GM21825 (cell line): ENCODE measurements around the gene SERPINF2.
"Not testable (repeated sequence)": the region's sequence is repeated elsewhere in the genome, so short reads cannot be mapped to it uniquely, and the experiment has no call there.

ENCODE experiments used
- ATAC-seq: cut with Tn5 transposase; IDR thresholded peaks from one replicate; pipeline ENCODE4 v1.9.1; 2021; ENCODE audit warnings: mild to moderate bottlenecking, moderate library complexity; ENCODE audit not compliant: unreplicated experiment

Gene SERPINF2

DNA sequence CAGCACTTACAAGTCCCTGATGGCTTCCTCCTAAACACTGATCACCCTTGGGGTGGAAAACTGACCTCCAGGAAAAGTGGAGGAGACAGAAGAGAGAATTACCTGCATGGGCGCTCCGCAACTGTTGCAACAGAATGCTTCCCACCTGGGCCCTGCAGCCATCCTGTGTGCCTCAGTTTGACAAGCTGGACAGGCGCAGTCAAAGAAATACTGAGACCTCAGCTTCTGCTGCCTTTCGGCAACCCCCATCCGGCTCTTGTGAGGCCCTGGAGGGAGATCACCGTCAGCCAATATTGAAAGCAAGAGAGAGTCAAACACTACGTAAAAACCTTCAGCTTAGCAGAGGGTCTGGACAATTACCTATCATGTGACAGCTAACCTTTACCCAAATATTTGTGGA is 44.0 kb downstream of the SERPINF2 start:
- ATAC-seq: no peak

DNA sequence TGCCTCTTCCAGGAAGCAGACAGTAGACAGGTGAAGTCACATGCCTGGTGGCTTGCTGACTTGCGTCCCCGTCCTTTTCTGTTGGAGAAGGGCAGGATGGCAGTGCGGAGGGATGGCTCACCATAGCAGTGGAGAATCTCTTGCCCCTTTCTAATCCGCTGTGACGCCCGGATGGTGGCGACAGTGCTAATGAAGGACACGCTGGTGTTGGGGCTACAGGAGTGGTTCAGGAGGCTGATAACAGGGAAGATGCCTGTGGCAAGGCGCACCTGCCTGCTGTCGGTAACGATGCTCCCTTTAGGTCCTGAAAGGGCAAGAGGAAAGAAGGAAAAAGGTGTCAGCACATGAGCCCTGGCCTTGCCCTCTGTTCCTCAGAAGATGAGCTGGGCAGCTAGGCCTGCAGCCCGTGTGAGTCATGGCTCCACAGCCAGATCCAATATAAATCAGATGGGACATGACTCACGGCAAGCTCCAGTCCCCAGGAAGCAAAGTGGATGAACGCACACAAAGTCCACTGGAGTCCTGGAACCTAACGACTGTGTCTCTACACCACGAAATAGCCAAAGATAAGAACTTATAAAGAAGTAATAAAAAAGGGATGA is 44.7 kb downstream of the SERPINF2 start:
- ATAC-seq: no peak

- ATAC-seq: no peak
Observed at GRCh38 chr17:1789936-1790335, 47.3 kb downstream of the SERPINF2 start.

DNA sequence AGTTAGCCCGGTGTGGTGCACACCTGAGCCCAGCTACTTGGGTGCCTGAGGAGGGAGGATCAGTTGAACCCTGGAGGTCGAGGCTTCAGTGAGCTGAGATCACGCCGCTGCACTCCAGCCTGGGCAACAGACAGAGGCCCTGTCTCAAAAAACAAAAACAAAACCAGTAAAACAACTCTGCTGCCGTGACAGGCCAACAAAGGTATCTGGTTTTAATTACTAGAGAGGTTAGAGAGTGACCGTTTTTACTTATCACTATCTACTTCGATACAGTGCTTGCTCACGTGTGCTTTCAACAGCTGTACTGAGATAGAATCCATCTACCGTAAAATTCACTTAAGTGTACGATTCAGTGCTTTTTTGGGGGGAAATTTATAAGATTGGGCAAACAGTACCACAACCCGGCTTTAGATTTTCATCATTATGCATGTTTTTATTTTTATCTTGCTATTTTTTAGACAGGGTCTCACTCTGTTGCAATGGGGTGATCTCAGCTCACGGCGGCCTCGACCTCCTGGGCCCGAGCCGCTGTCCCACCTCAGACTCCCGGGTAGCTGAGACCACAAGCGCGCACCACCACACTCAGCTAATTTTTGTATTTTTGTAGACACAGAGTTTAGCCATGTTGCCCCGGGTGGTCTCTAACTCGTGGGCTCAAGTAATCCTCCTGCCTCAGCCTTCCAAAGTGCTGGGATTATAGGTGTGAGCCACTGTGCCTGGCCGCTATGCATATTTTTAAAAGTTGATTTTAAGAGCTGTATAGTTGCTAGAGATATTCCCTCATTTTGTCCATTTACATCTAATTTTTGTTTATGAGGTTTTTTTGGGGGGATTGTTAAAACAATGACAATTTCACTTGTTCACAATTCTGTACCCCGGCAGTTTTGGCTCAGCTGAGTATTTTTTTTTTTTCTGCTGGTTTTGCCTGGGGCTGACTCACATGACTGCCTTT is 50.1 kb downstream of the SERPINF2 start:
- ATAC-seq: no peak

- ATAC-seq: no peak
Observed at GRCh38 chr17:1793447-1793806, 50.8 kb downstream of the SERPINF2 start.

GRCh38 chr17:1796800-1797199 is 54.1 kb downstream of the SERPINF2 start:
- ATAC-seq: no peak

DNA sequence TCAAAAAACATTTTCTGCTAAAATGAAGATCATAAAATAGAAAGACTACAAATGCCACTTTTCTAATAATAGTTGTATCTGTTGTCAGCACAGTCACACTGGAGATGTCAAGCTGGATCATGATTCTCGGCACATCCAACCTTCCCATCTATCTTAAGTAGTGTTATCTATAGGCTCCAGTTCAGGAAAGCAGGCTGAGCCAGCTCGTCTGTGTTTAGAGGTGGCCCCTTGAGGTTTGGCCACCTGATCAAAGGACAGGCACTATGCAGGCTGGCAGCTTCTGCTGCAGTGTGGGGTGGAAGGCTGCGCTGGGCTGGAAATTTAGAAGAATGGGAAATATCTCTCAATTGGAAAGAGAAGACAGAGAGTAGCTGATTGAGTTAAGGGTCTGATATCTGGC is 54.7 kb downstream of the SERPINF2 start:
- ATAC-seq: no peak

DNA sequence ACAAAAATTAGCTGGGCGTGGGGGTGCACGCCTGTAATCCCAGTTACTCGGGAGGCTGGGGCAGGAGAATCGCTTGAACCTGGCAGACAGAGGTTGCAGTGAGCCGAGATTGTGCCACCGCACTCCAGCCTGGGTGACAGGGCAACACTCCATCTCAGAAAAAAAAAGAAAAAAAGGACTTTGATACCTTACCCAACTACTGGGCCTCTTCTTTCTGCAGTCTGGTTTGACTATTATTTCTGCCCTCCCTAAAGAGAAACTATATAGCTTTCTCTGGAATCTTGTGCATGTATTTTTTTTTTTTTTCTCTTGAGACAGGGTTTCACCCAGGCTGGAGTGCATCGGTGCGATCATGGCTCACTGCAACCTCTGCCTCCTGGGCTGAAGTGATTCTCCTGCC is 55.2 kb downstream of the SERPINF2 start:
- ATAC-seq: not testable (repeated sequence)

DNA sequence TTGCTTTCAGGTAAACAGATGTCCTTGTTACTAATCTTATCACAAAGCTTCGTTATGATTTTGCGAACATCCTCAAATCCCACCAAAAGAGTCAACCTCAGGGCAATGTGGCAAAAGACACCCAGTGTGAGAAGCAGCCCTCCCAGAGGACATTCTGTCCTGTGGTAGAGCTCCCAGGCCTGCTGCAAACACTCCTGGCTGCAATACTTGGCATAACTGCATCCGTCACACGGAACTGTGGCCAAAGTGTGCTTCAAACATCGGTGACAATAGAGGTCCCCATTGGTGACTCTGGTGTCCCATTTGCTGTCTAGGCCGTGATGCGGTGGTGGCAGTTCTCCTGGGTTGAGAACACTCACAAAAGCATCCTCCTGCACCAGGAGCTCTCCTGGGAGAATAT is 57.6 kb downstream of the SERPINF2 start:
- ATAC-seq: no peak

DNA sequence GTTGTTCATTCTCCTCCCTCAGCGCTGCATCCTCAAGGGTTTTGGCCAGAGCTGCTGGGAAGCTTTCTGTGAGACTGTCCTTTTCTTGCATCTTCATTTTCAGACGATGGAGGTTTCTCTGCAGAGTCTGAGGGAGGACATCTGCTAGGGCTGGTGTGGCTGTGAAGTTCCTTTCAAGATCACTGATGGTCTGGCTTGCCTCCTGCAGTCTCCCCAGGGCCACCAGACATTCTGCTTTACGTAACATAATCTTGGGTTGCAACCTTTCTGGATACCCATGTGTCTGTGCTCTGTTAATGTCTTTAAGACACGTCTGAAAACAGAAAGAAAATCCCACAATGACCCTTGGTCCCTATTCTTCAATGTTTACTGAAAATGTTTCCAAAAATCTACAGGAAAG is 58.0 kb downstream of the SERPINF2 start:
- no peak for ATAC-seq

DNA sequence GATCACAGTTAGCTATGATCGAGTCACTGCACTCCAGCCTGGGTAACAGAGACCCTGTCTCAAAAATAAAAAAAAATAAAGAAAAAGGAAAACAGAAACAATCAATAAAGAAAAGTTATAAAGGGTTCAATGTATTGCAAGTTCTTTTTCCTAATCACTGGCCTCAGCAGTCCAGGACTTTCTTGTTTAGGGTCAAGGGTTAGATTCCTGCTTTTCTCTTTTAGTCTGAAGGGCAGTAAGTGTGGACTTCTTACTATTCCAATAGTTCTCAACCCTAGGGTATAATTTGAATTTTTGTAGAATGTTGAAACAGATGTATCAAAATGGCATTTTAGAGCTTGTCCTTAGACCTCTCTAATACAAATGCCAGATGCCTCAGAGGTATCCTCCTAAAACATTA is 59.8 kb downstream of the SERPINF2 start:
- ATAC-seq: no peak

GRCh38 chr17:1803280-1803679 is 60.6 kb downstream of the SERPINF2 start:
- ATAC-seq: no peak
